OCI-LY7 (cell line): ENCODE data around the gene SLC48A1. TPM values are rescaled to one million over a fixed set of nuclear protein-coding genes. Genes with fewer than 3 reads are reported as not detected.
"Not testable (repeated sequence)": the region's sequence is repeated elsewhere in the genome, so short reads cannot be mapped to it uniquely, and the experiment has no call there.

Source experiments
- BruUV-seq: library from RNA; stranded (reverse); fragments of 400-500 nt; replicated peaks from 2 replicates; lab custom pipeline; 2021; lab: Mats Ljungman, UMichigan
- CTCF ChIA-PET: fragments of 300-600 bp; sonication (Branson Sonifier 250); formaldehyde crosslinking; loops from one replicate; lab custom pipeline; 2022; ENCODE audit warnings: antibody characterized with exemption; ENCODE audit not compliant: unreplicated experiment; lab: Charles Lee
- POLR2A ChIA-PET: fragments of 300-600 bp; sonication (Branson Sonifier 250); formaldehyde crosslinking; loops from one replicate; lab custom pipeline; 2022; ENCODE audit warnings: antibody characterized with exemption; lab: Charles Lee
- DNase-seq: peaks from one replicate; pipeline ENCODE4 v3.0.0-alpha.2; 2015; ENCODE audit warnings: low spot score
- H2AFZ ChIP-seq: fragments of 200-600 bp; sonication (generic), shearing (Covaris generic); 2 replicates; pipeline ENCODE4 v1.6.1; 2014; ENCODE audit warnings: mild to moderate bottlenecking, antibody characterized with exemption, low read length, moderate library complexity
- H3K27ac ChIP-seq: fragments of 200-600 bp; sonication (generic); 2 replicates; pipeline ENCODE4 v1.5.1; 2014; ENCODE audit warnings: mixed run types, low read depth, mild to moderate bottlenecking, moderate library complexity, low read length, inconsistent platforms; ENCODE audit not compliant: poor library complexity, severe bottlenecking
- H3K36me3 ChIP-seq: fragments of 200-600 bp; sonication (generic); 2 replicates; pipeline ENCODE4 v1.6.1; 2014; ENCODE audit warnings: mild to moderate bottlenecking, antibody characterized with exemption, low read length, moderate library complexity, mixed read lengths; ENCODE audit not compliant: insufficient read depth
- H3K4me1 ChIP-seq: fragments of 200-600 bp; sonication (generic); 2 replicates; pipeline ENCODE4 v1.5.1; 2014; ENCODE audit warnings: mild to moderate bottlenecking, low read length; ENCODE audit not compliant: insufficient read depth, poor library complexity, severe bottlenecking
- H3K4me2 ChIP-seq: fragments of 200-600 bp; sonication (generic); 2 replicates; pipeline ENCODE4 v1.6.1; 2014; ENCODE audit warnings: mild to moderate bottlenecking, low read length
- H3K4me3 ChIP-seq: fragments of 200-600 bp; sonication (generic); 2 replicates; pipeline ENCODE4 v1.5.1; 2014; ENCODE audit warnings: mild to moderate bottlenecking, low read depth, low read length; ENCODE audit not compliant: poor library complexity, severe bottlenecking
- H3K79me2 ChIP-seq: fragments of 200-600 bp; sonication (generic); 2 replicates; pipeline ENCODE4 v1.6.1; 2016; ENCODE audit warnings: low read depth, mild to moderate bottlenecking, low read length, moderate library complexity, mixed read lengths; ENCODE audit not compliant: insufficient read depth
- H3K9me2 ChIP-seq: fragments of 200-600 bp; sonication (generic); 2 replicates; pipeline ENCODE4 v1.6.1; 2016; ENCODE audit warnings: mild to moderate bottlenecking, low read length, mixed read lengths; ENCODE audit not compliant: insufficient read depth
- H3K9me3 ChIP-seq: fragments of 200-600 bp; sonication (generic); 2 replicates; pipeline ENCODE4 v1.6.1; 2014; ENCODE audit warnings: mild to moderate bottlenecking, mixed run types, low read length, mixed read lengths
- H4K20me1 ChIP-seq: fragments of 200-600 bp; sonication (generic); 2 replicates; pipeline ENCODE4 v1.6.1; 2014; ENCODE audit warnings: mild to moderate bottlenecking, antibody characterized with exemption, low read length, moderate library complexity, mixed read lengths; ENCODE audit not compliant: insufficient read depth
- CTCF ChIP-seq: fragments of 200-600 bp; sonication (generic); conservative IDR thresholded peaks from 2 replicates; pipeline ENCODE4 v1.5.1; 2014; ENCODE audit warnings: mild to moderate bottlenecking, antibody characterized with exemption, low read length, moderate library complexity, mixed read lengths
- EZH2phosphoT487 ChIP-seq: fragments of 200-600 bp; sonication (generic); IDR thresholded peaks from 2 replicates; pipeline ENCODE4 v1.6.1; 2018; ENCODE audit warnings: low read depth, borderline replicate concordance, mild to moderate bottlenecking, mixed run types, antibody characterized with exemption, low read length, moderate library complexity, mixed read lengths
- intact Hi-C: fragments of 100-400 bp; cut with micrococcal nuclease; formaldehyde crosslinking; loops from one replicate; pipeline ENCODE4 v1.10.0; 2022; ENCODE audit not compliant: unreplicated experiment
- total RNA-seq, 2 experiments: library from RNA; depleted of rRNA in 1 of 2; stranded (reverse); fragments of >200 nt in 1 of 2; shearing (Covaris generic) in 1 of 2; gene quantifications; 2 replicates each; pipeline ENCODE4 v1.2.3, GENCODE V29; 2014 to 2022

Gene SLC48A1
- total RNA-seq, 2 experiments from 2014 or later = 9.6 to 12.0 TPM

DNA sequence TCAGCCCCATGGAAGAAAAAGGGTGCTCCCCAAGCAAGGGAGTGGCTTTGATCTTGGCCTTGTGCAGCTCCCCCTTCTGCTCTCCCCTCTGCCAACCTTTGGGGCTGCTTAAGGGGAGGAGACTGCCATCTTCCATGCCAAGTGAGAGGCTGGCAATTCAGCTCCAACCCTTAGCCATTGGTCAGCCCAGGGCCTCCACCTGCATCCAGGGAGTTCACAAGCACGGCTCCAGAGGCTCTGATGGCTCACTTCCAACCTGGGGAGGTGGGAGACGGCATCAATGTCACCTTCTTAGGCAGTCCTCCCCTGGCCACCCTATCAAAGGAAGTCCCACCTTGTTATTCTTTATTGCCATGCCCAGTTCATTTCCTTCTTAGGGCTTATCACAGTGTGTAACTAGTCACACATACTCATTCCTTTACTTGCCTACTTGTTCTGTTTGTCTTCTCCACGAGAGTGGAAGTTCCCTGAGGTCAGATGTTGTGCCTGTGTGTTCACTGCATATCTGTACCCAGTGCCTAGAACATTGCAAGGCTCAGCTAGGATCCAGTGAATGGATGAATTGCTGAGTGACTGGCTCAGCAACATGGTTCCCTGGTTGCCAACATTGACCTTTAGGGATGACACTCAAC, 41.6 kb downstream of the SLC48A1 start:
- Histone ChIP-seq H2AFZ (no peak overlapping the region), H4K20me1 (0 out of 2 replicates have a peak, but pooled peaks cover 3% of the 10 kb centered on the region), H3K36me3 (peaks cover 19% of the 10 kb centered on the region; the same call in 1 of the 2 replicates), H3K9me3 (no peaks in the 10 kb centered on the region), H3K9me2 (no peaks in the 10 kb centered on the region), H3K4me3 (peak overlapping the region; percentile 66), H3K4me1 (peaks cover 89% of the 10 kb centered on the region), H3K79me2 (peaks cover 92% of the 10 kb centered on the region), H3K4me2 (peak overlapping the region; percentile 98), H3K27ac (peak overlapping the region; percentile 96)
- CTCF ChIA-PET = interaction anchor here (8.0 kb wide), 1 partner anchor 20 kb away, joined by 133 read pairs; no protein-coding TSS in a partner anchor
- TF ChIP-seq EZH2phosphoT487 = no peak
- no peak for TF ChIP-seq CTCF
- no TSS peak for BruUV-seq
- POLR2A ChIA-PET = interaction anchor here (0.6 to 10.4 kb wide), 6 partner anchors 8 to 342 kb away, joined by 3 to 342 read pairs (median 4); no protein-coding TSS in a partner anchor
- intact Hi-C loops = loop anchor here (5.0 kb wide), 2 partner anchors 293 to 597 kb away; partner anchors contain the start of gene SENP1
- DNase-seq = no peak

GRCh38 chr12:47815447-47815846, 42.4 kb downstream of the SLC48A1 start:
- H4K20me1 ChIP-seq, H3K9me3 ChIP-seq, DNase-seq, intact Hi-C loops, CTCF ChIA-PET, BruUV-seq, H3K4me3 ChIP-seq, H2AFZ ChIP-seq, H3K9me2 ChIP-seq: not testable (repeated sequence)
- H3K27ac ChIP-seq = peak overlapping the region; percentile 96
- TF ChIP-seq CTCF = peak; percentile 23; the same call in 1 of the 2 replicates
- H3K4me1 ChIP-seq = peaks cover 86% of the 10 kb centered on the region
- peaks cover 19% of the 10 kb centered on the region; the same call in 1 of the 2 replicates for H3K36me3 ChIP-seq
- POLR2A ChIA-PET = interaction anchor here (0.7 to 10.4 kb wide), 3 partner anchors 12 to 17 kb away, joined by 5 to 342 read pairs (median 239); no protein-coding TSS in a partner anchor
- peaks cover 84% of the 10 kb centered on the region for H3K79me2 ChIP-seq
- H3K4me2 ChIP-seq = peak overlapping the region; percentile 98
